Stimulated activated CD4-positive, alpha-beta T cell treated with anti-CD3 and anti-CD28 coated beads, Interleukin-15, amount 100 ng/mL, for 1 hour (primary cell): Measurements from ENCODE around the gene LDHB.
"Not testable (repeated sequence)": the region's sequence is repeated elsewhere in the genome, so short reads cannot be mapped to it uniquely, and the experiment has no call there.

Experiments
- DNase-seq, 2 donors: peaks; one replicate each; pipeline ENCODE4 v3.0.0-alpha.2; 2020; ENCODE audit warnings: low read depth in 1 of 2, low spot score in 1 of 2

LDHB gene

GRCh38 chr12:21657326-21658077 lies at the start of gene LDHB:
TSS of gene LDHB (minus strand) at chr12:21657842. CDS start at chr12:21654671, 3,171 bp downstream.
- peak; percentile 80 to 86 for DNase-seq

GRCh38 chr12:21704847-21705246 lies 47.2 kb upstream of the LDHB start:
- DNase-seq, result no peak

GRCh38 chr12:21699851-21700250 lies 42.2 kb upstream of the LDHB start:
- no peak for DNase-seq

- DNase-seq, result no peak
Measured at GRCh38 chr12:21697904-21698630, 40.4 kb upstream of the LDHB start.

- DNase-seq, result no peak
Measured at GRCh38 chr12:21696625-21697024, 39.0 kb upstream of the LDHB start.

GRCh38 chr12:21695986-21696385 lies 38.3 kb upstream of the LDHB start:
- no peak for DNase-seq

GRCh38 chr12:21694660-21695059 lies 37.0 kb upstream of the LDHB start:
- DNase-seq, result no peak

GRCh38 chr12:21691515-21691914 lies 33.9 kb upstream of the LDHB start:
- DNase-seq, result no peak

GRCh38 chr12:21690704-21691368 lies 33.2 kb upstream of the LDHB start:
- DNase-seq, result no peak

GRCh38 chr12:21683115-21683514 lies 25.5 kb upstream of the LDHB start:
- no peak for DNase-seq

GRCh38 chr12:21678959-21679358 lies 21.3 kb upstream of the LDHB start:
- DNase-seq, result no peak

GRCh38 chr12:21677622-21678277 lies 20.1 kb upstream of the LDHB start:
- no peak for DNase-seq

- no peak for DNase-seq
Measured at GRCh38 chr12:21677204-21677603, 19.6 kb upstream of the LDHB start.

- no peak for DNase-seq
Measured at GRCh38 chr12:21676776-21677175, 19.1 kb upstream of the LDHB start.

GRCh38 chr12:21675641-21676040 lies 18.0 kb upstream of the LDHB start:
- DNase-seq, result no peak

GRCh38 chr12:21675096-21675495 lies 17.5 kb upstream of the LDHB start:
- DNase-seq, result no peak

GRCh38 chr12:21673830-21674552 lies 16.3 kb upstream of the LDHB start:
- DNase-seq, result not testable (repeated sequence)

GRCh38 chr12:21672146-21672545 lies 14.5 kb upstream of the LDHB start:
- DNase-seq, result no peak

GRCh38 chr12:21666722-21667121 lies 9.1 kb upstream of the LDHB start:
- DNase-seq, result no peak

GRCh38 chr12:21665816-21666215 lies 8.2 kb upstream of the LDHB start:
- DNase-seq, result no peak
